IPS-18c (cell line): Measurements from ENCODE around the gene DBH.
"Not testable (repeated sequence)": the region's sequence is repeated elsewhere in the genome, so short reads cannot be mapped to it uniquely, and the experiment has no call there.

Experiments
- H3K4me3 ChIP-seq: 2 replicates; pipeline ENCODE4 v1.7.0; 2013; ENCODE audit warnings: low read depth, mild to moderate bottlenecking, low read length, moderate library complexity; ENCODE audit not compliant: insufficient read depth
- H3K9me3 ChIP-seq: one replicate; pipeline ENCODE4 v1.6.1; 2013; ENCODE audit warnings: mild to moderate bottlenecking, low read length, moderate library complexity; ENCODE audit not compliant: control insufficient read depth, insufficient read depth

Gene DBH

GRCh38 chr9:133614056-133614455 lies 22.1 kb upstream of the DBH start:
- Histone ChIP-seq H3K4me3 (no peak overlapping the region), H3K9me3 (no peaks in the 10 kb centered on the region)

DNA sequence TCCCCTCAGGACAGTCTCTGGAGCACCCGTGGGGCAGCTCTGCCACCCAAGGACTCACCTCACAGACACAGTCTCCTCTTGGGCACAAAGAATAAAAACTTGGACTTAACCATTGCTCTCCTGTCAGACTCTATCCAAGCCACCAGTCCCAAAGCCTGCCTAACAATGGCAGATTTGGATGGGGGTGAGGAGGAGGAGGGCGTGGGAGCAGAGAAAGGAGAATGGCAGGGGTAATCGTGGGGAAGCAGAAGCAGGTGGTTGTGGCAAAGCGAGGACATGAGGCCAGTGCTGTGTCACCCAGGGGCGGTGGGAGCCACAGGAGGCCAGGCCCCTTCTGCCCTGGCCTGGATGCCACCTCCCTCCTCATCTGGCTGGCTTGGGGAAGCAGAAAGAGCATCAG lies 21.5 kb upstream of the DBH start:
- Histone ChIP-seq H3K4me3 (no peak overlapping the region), H3K9me3 (no peaks in the 10 kb centered on the region)

DNA sequence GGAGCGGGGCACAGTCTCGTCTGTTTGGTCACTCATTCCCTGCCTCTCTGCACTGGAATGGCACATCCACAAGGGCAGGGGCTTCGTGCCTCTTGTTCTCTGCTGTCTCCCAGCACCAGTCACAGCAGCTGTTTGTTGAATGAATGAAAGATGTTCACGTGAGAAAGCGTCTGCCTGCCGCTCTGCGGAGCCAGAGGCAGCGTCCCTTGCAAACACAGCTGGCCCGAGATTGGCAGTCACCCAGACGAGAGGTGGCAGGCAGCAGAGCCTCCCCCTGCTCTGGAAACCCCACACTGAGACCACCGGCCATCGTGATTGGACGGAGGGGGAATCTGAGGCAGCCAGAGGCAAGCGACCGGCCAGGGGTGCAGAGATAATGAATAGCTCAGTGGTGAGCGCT lies 21.0 kb upstream of the DBH start:
- Histone ChIP-seq H3K9me3 (no peaks in the 10 kb centered on the region), H3K4me3 (no peak overlapping the region)

DNA sequence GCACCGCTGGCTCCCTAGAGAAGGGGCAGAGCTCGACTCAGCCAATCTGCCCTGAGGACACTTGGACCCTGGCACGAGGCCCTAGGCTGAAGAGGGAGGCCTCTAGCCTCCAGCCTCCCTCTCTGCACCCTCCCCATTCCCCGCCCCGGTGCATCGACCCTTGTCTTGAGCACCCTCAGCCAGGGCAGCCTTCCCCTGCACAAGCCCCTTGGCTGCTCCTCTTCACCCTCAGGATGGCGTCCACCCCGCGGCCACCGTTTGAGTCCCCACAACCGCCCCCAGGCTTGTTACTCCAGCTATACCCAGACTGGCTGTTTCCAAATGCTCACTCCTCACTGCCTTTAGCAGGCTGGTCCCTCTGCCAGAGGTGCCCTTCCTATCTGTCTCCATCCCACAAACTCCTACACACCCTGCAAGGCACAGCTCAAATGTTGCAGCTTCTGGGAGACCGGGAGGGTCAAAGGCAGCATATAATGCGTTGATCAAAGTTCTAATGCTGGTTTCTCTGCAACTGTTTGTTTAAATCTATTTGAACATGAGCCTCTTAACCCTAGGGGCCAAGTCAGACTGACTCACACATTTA lies 20.5 kb upstream of the DBH start:
- Histone ChIP-seq H3K4me3 (no peak overlapping the region), H3K9me3 (no peaks in the 10 kb centered on the region)

DNA sequence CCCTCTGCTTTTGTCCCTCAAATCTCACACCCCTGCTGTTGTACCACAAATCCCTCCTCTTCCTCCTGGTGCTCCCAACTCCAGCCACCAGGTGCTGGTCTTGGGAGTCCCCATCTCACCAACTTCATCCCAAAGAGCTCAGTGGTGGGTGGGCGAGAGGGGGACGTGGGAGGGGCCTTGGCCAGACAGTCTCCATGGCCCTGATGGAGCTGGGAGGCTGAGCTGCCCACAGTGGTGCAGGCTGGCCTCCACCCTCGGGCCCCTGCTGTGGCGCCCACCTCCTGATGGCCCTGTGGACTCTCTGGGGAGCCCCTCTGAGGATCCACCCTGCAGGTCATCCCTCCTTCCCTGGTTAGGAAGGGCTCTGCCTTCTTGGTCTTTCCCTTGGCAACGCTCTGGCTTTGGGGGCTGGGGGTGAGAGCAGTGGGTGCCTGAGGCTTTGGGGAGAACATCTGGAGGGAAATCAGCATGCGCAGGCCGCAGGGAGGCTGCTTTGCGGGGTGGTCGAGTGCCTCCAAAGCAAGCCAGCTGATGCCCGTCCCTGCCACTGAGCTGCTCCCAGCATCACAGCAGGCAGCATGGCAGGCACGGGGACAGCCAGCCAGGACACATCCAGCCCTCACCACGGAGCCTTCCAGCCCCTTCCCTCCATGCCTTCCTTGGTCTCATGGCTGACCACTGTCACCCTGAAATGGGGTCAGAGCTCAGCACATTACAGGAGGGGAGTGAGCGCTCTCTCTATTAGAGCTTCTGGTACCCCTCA lies 19.3 kb upstream of the DBH start:
- no peaks in the 10 kb centered on the region for H3K9me3 ChIP-seq
- no peak overlapping the region for H3K4me3 ChIP-seq

DNA sequence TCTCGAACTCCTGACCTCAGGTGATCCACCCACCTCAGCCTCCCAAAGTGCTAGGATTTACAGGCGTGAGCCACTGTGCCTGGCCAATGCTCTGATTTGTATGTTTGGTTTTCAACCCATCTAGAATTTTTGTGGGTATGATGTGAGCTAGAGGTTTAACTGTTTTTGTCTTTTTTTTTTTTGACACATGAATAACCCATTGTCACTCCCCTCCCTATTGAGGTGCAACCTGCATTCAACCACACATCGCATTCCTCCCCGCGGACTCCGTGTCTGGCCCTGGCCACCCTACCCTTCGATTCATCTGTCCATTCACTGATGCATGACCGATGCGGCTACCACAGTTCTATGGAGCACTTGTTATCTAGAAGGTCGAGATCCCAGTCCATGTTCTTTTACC lies 17.4 kb upstream of the DBH start:
- Histone ChIP-seq H3K4me3 (no peak overlapping the region), H3K9me3 (no peaks in the 10 kb centered on the region)

GRCh38 chr9:133619791-133620190 lies 16.4 kb upstream of the DBH start:
- Histone ChIP-seq H3K9me3 (no peaks in the 10 kb centered on the region), H3K4me3 (no peak overlapping the region)

GRCh38 chr9:133621725-133622267 lies 14.4 kb upstream of the DBH start:
- Histone ChIP-seq H3K9me3 (no peaks in the 10 kb centered on the region), H3K4me3 (no peak overlapping the region)

DNA sequence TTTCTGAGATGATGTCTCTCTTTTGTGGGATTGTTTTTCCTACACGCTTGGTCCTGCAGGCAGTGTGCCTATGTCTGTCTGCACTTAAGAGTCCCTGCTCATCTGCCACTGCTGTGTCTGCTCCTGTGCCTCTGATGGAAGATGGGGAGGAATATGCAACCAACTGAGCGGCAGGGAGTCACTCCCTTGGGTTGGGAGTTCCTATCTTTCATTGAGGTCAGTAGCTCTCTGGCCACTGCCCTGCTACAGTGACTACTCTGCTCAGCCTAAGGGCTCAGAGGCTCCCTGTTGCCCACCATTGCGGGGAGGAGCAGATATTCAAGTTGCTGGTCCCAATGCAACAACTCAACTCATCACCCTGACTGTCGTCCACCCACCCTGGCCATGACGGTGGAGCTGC lies 13.6 kb upstream of the DBH start:
- H3K9me3 ChIP-seq, result no peaks in the 10 kb centered on the region

GRCh38 chr9:133626008-133626407 lies 10.2 kb upstream of the DBH start:
- not testable (repeated sequence) for H3K9me3 ChIP-seq, H3K4me3 ChIP-seq

More for the DNA sequence above, 13.6 kb upstream of the DBH start:
- no peak overlapping the region for H3K4me3 ChIP-seq

DNA sequence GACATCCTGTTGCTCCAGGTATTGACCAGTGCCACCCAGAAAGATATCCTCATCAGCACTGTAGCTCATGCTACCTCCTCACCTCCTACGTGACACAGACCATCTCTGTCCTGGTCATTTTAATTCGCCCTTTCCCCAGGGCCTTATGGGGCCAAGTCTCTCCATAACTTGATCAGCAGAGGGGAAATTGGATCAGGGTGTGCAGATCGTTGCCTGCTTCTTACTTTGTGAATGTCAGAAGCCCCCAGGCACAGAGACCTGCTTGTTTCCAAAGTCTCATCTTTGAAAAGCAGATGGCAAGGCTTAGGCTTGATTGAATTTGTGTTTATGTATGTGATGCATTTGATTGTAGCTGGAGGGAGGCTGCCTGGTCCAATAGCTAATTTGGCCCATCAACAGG lies 8.8 kb upstream of the DBH start:
- H3K4me3 ChIP-seq, result no peak overlapping the region
- no peaks in the 10 kb centered on the region for H3K9me3 ChIP-seq

- Histone ChIP-seq H3K4me3 (no peak overlapping the region), H3K9me3 (no peaks in the 10 kb centered on the region)
Observed at GRCh38 chr9:133628766-133629165, 7.4 kb upstream of the DBH start.

DNA sequence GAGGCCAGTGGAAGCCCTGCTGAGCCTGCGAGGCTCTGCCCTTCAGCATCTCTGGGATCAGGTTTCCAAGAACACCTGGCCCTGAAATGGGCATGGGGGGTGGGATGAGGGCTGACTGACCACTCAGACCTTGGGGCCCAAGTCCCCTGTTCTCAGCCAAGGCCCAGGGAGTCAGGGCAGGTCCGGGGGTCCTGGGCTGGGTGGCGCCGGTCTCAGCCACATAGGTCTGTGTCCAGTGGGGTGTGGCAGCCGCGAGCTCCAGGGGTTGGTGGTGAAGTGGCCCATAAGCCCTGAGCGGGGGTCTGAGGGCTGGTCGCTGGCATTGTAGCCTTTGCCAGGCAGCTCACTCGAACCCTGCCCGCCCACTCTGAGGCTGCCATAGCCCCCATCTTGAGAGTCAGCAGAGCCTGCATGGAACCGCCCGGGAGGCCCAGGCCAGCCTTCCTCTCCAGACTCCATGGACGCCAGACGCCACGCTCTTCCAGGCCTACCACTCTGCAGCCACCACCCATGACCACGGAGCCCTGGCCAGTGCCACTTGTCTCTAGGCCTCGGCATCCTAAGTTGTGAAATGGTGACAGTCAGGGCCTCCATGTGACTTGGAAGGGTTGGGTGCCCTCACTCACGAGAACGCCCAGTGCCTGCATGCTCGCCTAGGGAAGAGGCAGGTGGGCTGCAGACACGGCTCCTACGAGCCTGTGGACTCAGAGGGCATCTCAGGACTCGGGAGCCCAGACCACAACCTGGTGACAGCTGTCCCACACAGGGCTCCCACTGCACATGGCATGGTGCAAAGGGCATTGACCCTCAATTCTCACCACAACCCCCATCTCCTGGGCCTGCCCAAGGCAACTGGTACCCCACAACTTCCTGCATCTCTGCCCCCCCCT lies 6.7 kb upstream of the DBH start:
- no peak overlapping the region for H3K4me3 ChIP-seq

DNA sequence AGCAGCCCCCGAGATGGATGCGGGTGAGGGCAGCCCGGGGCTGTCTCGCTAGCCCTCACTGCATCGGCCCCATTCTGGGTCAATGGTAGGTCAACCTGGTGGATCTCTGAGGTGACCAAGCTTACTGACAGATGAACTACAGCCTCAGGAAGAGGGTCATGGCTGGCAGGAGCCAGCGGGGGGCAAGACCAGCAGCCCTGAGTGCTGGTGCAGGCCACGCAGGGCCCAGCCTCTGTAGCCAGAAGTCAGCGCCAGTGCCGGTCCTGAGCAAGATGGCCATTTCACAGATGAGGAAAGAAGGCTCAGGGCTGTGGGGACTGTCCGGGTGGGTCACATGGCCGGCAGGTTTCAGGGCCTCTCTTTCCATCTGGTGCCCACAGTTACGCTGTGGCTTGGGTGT lies 5.1 kb upstream of the DBH start:
- Histone ChIP-seq H3K9me3 (no peaks in the 10 kb centered on the region), H3K4me3 (no peak overlapping the region; the same call in 1 of the 2 replicates)

More for the DNA sequence above, 6.7 kb upstream of the DBH start:
- no peaks in the 10 kb centered on the region for H3K9me3 ChIP-seq

GRCh38 chr9:133632806-133633680 lies 3.1 kb upstream of the DBH start:
- H3K4me3 ChIP-seq, result no peak overlapping the region
- no peaks in the 10 kb centered on the region for H3K9me3 ChIP-seq

GRCh38 chr9:133633681-133634080 lies 2.5 kb upstream of the DBH start:
- H3K9me3 ChIP-seq, result no peaks in the 10 kb centered on the region
- no peak overlapping the region for H3K4me3 ChIP-seq
